ENCODE data around the gene DTX3. TPM values are rescaled to one million over a fixed set of nuclear protein-coding genes. Genes with fewer than 3 reads are reported as not detected.

Gene DTX3, protein sequence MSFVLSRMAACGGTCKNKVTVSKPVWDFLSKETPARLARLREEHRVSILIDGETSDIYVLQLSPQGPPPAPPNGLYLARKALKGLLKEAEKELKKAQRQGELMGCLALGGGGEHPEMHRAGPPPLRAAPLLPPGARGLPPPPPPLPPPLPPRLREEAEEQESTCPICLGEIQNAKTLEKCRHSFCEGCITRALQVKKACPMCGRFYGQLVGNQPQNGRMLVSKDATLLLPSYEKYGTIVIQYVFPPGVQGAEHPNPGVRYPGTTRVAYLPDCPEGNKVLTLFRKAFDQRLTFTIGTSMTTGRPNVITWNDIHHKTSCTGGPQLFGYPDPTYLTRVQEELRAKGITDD
- 13.2 and 15.7 TPM in 2 replicates for total RNA-seq

DNA sequence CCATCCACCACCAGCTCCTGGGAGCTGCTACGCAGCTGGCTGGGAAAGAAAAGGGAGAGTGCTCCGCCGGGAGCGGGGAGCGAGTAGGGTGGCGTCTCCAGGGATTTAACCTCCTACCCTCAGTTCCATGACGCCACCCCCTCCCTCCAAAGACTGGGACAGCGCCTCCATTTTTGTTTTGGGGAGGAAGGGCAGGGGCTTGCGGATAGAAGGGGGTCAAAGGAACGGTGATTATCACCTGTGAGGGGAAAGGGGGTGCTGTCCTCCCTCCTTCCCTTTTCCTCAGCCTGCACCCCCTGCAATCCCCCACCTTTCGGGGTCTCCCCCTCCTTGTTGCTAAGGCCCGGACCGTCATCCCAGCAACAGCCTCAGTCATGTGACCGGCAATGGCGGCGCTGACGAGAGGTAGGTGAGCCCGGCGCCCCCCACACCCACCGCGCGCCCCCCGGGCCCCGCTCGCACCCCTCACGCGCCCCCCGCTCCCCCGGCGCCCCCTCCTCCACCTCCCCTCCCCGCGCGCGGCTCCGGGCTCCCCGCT is at the start of gene DTX3:
Gene DTX3, plus strand, starts transcription at position 371 of the 538 bp plus-strand sequence. CDS start 1,694 bp downstream, outside the sequence.

DNA sequence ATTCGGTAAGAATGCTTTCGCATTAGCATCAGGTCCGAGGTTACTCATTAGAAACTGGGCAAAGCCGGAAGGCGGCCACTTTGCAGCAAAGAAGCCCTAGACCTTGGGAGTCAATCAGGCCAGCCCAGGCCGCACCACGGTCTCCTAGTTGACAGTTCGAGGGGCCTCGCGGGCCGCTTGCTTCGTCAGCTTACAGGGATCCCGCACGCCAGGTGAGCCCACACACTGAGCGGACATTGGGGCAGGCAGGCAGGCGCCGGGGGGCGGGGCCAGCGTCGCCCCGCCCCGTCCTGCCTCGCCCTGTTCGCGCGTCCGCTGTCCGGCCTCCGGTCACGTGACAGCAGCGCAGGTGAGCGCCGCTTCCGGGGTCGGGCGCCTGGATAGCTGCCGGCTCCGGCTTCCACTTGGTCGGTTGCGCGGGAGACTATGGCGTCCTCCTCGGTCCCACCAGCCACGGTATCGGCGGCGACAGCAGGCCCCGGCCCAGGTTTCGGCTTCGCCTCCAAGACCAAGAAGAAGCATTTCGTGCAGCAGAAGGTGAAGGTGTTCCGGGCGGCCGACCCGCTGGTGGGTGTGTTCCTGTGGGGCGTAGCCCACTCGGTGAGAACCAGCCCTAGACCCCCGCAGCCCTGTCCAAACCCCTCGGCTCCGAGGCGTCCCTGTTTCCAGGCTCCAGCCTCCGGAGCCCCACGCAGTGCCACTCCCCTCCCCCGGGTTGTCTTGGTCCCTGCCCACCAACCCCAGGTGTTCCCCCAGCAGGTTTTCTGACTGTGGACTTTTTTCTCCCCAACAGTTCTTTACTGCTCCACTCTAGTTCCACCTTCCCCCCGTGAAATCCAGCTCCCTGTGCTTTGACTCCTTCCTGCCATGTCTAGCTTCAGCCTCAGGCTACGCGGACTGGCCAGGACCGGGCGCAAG is 13.5 kb upstream of the DTX3 start, which contains the start of gene PIP4K2C:
Gene PIP4K2C, plus strand, starts transcription at position 329 of the 918 bp plus-strand sequence. Its CDS starts 98 bp downstream, at position 427.

DNA sequence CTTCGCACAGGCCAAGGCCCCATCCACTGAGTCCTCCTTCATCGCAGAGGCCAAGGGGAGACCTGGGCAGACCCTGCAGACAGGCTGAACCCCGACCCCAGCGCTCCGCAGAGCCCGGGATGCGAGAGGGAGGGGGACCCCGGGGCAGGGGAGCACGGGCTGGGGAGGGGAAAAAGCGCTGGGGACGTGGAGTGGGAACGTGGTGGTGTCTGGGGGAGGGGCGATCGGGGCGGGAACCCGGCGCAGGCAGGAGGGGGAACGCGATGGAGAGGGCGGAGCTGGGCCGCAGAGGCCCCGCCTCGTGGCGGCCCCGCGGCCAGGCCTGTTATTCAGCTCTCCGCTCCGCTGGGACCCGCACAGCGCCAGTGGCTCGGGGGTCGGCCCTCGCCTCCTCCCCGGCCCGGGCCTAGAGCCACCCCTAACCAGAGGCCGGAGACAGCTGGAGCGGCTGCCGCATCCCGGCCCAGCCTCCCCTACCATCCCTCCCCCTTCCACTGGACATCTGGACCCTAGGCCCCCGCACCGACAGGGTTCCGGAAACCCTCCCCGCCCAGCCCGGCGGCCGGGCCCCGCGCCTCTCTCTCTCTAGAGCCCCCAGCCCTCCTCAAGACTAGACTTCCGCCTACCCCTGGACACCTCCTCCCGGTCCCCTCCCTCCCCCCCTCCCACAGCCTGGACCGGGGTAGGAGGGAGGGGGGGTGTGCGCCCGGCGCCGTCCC is 6.6 kb downstream of the DTX3 start, which contains the start of gene ARHGEF25:
Gene ARHGEF25, plus strand, starts transcription at position 328 of the 719 bp plus-strand sequence. CDS start 460 bp downstream, outside the sequence.

DNA sequence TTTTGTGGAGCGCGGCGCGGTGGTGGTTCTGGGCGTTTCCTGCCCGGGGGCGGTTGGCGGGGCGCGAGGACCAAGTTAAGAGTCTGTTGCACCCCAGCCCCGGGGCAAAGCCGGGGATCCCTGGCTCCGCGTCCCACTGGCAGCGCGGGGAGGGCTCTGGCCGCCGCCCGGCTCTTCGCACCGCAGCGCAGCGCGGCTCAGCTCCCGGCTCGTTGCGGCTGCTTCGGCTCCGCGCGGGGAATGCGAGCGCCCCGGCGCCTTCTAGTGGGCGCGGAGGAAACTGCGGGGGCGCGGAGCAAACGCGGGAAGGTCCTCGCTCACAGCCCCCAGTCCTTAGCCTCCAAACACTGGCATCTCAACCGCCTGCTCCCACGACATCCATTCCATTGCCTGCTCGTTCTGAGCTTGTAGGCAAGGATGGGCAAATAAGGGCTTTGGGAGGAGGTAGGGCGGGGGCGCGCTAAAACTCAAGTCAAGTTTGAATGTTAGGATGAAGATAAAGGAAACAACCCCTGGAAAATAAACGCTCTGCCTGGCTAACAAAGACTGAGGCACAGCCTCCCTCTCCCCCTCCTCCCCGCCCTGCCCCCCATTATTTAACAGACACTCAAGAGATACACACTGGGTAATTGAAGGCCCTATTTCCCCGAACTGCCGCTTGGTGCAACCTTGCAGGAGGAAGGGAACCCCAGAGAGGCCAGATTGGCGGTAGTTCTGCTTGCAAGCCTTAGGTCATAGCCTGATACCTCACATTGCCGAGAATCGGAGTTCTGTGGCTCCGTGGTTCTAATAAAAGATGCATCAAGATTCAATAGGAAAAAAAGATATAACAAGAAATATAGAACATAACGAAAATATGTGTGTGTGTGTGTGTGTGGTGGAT is 28.6 kb downstream of the DTX3 start, which contains the start of gene B4GALNT1:
Gene B4GALNT1, minus strand, starts transcription at position 244 of the 883 bp plus-strand sequence. CDS start 1,069 bp downstream, outside the sequence.

Other genes starting within 250 kb of the DTX3 start
- 7.8 and 14.9 TPM in 2 replicates for gene R3HDM2, start 173.8 kb upstream of the DTX3 start, total RNA-seq
- not detected in 2 replicates for gene INHBC, start 170.0 kb upstream of the DTX3 start, total RNA-seq
- gene INHBE, start 149.5 kb upstream of the DTX3 start, total RNA-seq, result 0.06 TPM in 1 of 2 replicates, not detected in the other
- gene GLI1, start 145.0 kb upstream of the DTX3 start, total RNA-seq, result 0.13 and 0.31 TPM in 2 replicates
- not detected in 2 replicates for gene ARHGAP9, start 125.0 kb upstream of the DTX3 start, total RNA-seq
- gene MARS1, start 116.8 kb upstream of the DTX3 start, total RNA-seq, result 117 and 143 TPM in 2 replicates
- 36.1 and 51.7 TPM in 2 replicates for gene DDIT3, start 84.3 kb upstream of the DTX3 start, total RNA-seq
- 4.2 and 9.2 TPM in 2 replicates for gene MBD6, start 82.0 kb upstream of the DTX3 start, total RNA-seq
- gene DCTN2, start 57.6 kb upstream of the DTX3 start, total RNA-seq, result 77.5 and 94.4 TPM in 2 replicates
- gene KIF5A, start 54.8 kb upstream of the DTX3 start, total RNA-seq, result 0.06 and 0.26 TPM in 2 replicates
- 13.5 and 18.1 TPM in 2 replicates for gene PIP4K2C, start 13.6 kb upstream of the DTX3 start, total RNA-seq
- gene ARHGEF25, start 6.6 kb downstream of the DTX3 start, total RNA-seq, result 16.8 and 18.8 TPM in 2 replicates
- 1.5 and 2.6 TPM in 2 replicates for gene B4GALNT1, start 28.4 kb downstream of the DTX3 start, total RNA-seq
- 220 and 268 TPM in 2 replicates for gene OS9, start 89.3 kb downstream of the DTX3 start, total RNA-seq
- gene AGAP2, start 133.9 kb downstream of the DTX3 start, total RNA-seq, result 0.13 and 0.19 TPM in 2 replicates
- gene TSPAN31, start 140.2 kb downstream of the DTX3 start, total RNA-seq, result 58.3 and 67.4 TPM in 2 replicates
- gene CDK4, start 147.5 kb downstream of the DTX3 start, total RNA-seq, result 145 and 155 TPM in 2 replicates
- 5.8 and 6.6 TPM in 2 replicates for gene MARCHF9, start 150.3 kb downstream of the DTX3 start, total RNA-seq
- 0.19 and 0.40 TPM in 2 replicates for gene CYP27B1, start 162.3 kb downstream of the DTX3 start, total RNA-seq
- 3.6 and 5.5 TPM in 2 replicates for gene METTL1, start 167.3 kb downstream of the DTX3 start, total RNA-seq
- gene EEF1AKMT3, start 167.8 kb downstream of the DTX3 start, total RNA-seq, result 5.2 and 5.4 TPM in 2 replicates
- gene TSFM, start 178.0 kb downstream of the DTX3 start, total RNA-seq, result 16.6 and 17.2 TPM in 2 replicates
- 2.4 and 4.6 TPM in 2 replicates for gene AVIL, start 213.9 kb downstream of the DTX3 start, total RNA-seq
- 38.3 and 60.7 TPM in 2 replicates for gene CTDSP2, start 241.9 kb downstream of the DTX3 start, total RNA-seq